HG03196 (cell line): Measurements from ENCODE around the gene RGS8.

Experiments used
- ATAC-seq: cut with Tn5 transposase; IDR thresholded peaks from one replicate; pipeline ENCODE4 v1.9.1; 2021; ENCODE audit not compliant: unreplicated experiment

Gene RGS8, protein sequence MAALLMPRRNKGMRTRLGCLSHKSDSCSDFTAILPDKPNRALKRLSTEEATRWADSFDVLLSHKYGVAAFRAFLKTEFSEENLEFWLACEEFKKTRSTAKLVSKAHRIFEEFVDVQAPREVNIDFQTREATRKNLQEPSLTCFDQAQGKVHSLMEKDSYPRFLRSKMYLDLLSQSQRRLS

DNA sequence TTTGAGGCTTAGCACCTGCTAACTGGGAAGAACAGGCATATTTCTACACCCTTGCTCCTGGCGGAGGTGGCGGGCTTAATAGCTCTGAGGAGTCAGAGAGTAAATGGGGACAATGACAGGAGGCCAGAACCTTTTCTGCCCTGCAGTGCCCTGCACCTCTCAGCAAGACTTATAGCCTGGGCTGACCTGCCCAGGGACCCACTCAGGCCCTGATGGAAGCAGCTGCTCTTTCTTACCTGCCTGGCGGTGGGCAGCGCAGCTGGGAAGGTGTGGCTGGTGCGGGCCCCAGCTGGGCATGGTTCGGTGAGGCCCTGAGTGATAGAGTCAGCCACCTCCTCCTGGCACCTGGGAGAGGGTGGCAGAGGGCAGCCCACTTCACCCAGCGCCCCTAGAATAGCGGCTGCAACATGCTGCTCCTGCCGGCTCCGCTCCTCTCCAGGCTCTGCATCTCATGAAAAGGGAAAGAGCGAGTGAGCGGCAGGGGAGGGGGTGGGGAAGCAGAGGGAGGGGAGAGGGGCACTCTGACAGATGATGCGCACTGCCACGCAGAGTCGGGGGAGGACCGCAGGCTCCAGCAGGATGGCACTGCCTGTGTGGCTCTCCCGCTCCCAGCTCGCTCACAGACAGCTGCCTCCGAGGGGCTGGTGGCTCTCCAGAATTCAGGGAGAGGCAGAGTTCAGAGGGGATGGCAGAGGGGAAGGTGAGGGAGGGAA lies at the start of gene RGS8:
RGS8 (minus strand) TSS at position 472 of the 713 bp plus-strand sequence. CDS start 14,938 bp downstream, outside the sequence.
- ATAC-seq, result no peak

DNA sequence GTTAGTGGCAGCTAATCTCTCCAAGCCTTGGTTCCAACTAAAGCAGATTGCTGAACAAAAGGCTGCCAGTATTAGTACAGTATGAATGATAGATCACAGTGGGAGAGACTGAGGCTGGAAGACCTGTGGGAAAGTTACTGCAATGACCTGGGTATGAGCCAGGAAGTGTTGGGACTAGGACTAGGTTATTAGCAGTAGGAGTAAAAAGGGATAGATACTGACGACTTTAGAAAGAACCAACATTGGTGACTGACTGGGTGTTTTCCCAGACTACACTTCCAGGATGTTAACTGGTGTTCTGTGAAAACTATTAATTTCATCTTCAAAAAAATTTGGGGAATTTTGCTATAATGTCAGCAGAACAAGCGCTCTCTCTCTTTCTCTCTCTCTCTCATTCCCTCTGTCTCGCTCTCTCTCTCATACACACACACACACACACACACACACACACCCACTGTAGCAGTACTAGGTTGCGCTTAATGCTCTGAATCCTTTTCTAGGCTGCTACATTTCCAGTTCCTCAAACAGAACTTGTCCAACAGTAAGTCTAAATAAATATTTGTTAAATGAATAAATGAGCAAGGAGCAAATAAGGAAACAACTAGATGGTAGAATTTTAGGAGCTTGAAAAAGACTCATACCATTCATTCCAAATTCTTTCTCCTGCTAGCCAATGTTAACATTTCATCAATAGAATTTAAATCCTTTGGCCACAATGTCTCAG lies 47.6 kb upstream of the RGS8 start:
- ATAC-seq, result no peak

DNA sequence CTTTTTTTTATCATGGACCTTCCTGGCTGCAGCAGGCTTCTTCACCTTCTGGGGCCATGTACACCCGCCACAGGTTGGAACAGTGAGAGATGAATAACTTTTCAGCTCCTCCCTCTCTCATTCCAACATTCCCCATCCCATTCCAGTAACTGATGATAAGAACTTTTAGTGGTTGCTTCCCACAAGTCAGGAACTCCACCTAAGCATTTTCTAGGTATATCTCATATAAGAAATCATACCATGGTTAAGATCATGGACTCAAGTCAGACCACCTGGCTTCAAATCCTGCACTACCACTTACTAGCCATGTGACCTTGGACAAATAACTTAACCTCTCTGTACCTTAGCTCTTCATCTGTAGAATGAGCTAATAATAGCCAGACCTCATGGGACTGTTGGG lies 42.5 kb upstream of the RGS8 start:
- no peak for ATAC-seq

DNA sequence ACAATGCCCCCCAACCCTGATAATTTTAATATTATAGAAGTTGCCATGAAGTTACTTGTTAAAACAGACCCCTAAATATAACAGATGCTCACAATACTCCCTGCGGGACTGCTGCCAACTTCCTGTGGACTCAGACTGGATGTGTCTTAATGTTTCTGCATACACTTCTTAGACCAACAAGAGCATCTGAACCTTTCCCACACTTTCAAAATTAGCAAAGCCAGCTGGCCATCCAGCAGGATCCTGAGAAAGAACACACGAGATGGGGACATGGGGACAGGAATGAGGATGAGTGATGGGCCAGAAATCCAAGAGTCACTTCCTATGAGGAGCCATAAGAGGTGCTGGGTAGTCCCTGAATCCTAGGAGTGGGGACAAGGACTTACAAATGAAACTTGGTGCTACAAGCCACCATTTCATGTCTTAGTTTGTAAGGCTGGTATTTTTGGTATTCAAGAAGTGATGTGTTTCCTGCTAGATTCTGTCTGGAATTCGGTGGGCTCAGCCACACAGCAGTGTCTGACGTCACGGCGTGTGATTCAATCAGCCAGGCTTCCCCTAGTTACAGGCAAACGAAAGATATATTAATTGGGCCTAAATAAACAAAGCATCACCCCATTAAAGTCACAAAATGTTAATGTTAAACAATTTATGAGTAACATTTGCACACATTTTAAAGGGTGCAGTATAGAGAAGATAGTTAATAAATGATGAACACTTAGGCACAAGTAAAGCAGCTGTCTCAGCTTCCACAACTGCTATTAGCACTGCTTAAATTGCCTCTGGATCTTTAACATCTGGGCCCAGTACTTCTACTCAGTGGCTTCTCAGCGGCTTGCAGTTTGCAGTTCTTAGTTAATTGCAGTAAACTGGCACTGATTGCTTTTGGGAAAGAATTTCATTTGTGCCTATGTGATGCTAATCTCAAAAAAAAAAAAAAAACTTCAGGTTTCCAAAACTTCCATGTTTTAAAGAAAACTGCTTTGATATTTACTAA lies 41.2 kb upstream of the RGS8 start:
- ATAC-seq, result no peak

DNA sequence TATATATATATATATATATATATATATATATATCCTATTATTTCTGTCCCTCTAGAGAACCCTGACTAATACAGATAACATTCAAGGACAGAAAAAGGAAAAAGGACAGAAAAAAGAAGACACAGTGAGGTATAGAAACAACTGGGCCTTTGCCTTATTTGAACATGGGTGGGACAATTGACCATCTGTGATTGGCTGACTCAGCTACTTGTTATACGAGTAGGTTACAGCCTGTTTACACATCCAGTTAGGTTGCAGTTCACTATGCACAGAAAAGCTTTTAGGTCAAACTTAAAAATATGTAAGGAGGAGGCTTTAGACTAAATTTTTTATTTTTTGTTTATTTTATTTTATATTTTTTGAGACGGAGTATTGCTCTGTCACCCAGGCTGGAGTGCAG lies 39.8 kb upstream of the RGS8 start:
- ATAC-seq, result no peak

DNA sequence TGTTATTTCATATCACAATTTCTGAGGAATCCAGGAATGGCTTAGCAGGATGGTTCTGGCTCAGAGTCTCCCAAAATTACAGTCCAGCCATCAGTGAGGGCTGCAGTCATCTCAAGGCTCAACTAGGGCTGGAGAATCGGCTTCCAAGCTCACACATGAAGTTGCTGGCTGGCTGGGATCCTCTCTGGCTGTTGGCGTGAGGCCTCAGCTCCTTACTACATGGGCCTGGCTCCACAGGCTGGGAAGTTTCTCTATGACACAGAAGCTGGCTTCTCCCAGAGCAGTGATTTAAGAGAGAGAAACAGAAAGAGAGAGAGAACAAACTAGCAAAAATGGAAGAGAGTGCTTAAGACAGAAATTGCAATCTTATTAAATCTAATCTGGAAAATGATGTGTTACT lies 38.8 kb upstream of the RGS8 start:
- no peak for ATAC-seq

DNA sequence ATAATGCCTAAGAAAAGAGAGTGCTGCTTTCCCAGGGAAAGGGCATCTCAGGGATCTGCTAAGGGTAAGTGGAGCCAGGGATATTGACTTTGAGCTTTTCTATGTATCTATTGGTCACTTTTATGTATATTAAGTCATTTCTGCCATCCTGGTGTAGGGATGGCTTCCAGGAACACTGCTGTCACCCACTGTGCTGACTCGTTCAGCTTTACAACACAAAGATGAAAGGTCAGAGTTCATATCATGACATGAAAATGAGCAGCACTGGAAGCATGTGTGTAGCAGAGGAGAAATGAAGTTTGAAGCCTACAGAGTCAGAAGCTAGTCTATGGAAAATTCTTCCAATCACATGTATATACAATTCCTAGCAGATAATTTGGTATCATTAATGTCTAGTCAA lies 37.1 kb upstream of the RGS8 start:
- ATAC-seq, result no peak

DNA sequence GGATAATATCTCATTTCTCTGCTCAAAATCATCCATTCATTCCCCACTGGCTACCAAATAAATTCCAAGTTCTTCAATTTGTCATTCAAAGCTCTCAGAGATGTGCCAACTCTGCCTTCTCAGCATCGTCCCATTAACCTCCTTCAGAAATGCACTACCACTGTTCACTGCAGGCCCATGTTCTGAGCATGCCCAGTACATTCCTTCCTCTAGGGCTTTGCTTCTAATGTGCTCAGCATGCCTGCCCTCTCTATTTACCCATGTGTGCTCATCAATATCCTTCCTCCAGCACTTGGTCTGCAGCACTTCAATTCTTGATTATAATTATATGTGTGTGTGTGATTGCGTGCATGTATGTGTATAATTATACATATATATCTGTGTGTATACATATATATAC lies 36.1 kb upstream of the RGS8 start:
- no peak for ATAC-seq

DNA sequence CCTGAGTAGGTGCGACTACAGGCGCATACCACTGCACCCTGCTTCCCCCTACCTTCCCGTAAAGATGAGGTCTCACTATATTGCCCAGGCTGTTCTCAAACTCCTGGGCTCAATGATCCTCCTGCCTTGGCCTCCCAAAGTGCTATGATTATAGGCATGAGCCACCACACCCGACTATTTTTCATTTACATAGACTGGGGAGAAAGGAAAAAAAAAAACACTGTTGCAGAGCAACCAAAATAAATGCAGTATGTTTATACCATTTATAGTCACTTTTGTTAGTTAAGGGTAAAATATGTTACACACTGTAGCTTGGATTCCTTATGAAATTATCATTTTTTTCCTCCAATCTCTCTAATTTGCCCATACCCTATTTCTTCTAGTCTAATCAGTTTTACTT lies 35.2 kb upstream of the RGS8 start:
- no peak for ATAC-seq

DNA sequence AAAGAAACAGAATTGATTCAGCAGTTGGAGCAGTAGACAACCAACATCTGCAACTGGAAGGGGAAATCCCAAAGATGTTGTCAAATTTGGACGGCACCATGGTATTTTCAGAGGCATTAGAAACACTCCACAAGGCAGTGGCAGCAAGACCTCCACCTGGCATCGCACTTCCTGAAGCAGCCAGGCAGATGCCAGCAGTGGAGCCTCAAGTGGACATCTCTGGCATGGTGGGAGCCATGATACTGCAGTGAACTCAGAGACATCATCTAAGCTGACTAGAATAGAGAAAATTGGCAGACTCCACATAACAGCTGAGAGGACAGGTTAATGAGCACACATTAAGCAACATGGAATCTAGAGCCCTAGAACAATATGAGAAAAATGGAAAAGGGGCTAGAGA lies 33.9 kb upstream of the RGS8 start:
- no peak for ATAC-seq

DNA sequence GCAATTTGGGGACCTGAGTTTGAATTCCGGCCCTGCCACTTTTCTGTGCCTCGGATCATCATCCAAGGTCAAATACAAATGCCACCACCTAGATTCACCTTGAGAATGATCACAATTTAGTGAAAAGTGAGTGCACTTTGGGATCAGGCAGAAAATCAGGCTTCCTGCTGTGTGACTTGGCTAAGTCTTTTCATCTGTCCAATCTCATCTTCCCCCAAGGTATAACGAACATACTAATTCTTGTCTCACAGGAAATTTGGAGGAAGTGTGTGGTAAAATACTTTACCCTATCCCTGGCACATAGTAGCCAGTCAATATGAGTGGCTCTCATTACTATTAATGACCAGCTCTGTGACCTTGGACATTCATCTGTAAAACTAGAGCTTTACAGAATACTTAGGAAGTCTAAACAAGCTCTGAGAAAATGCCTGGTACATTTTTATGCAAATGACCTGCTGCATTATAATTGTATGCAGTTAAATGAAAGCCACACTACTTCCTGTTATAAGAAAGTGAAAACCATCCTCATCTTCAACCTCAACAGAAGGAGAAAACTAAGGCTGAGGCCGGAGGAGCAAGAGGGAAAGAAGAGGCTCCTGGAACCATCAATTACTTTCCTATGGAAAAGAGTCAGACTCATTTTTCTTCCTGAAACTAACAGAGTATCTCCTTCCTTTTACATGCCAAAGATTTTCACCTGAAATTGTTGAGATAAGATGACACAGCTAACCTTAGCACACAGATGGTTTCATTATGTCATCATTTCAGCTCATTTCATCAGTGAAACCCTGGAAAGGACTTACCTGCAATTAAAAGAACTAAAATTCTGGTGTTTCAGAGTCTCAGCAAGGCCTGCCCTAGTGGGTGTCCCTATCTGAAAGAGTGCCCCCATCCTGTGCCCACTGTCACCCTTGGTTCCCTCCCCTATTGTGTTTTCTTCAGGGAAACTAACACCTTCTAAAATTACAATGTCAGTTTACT lies 32.6 kb upstream of the RGS8 start:
- peak; percentile 69 for ATAC-seq

DNA sequence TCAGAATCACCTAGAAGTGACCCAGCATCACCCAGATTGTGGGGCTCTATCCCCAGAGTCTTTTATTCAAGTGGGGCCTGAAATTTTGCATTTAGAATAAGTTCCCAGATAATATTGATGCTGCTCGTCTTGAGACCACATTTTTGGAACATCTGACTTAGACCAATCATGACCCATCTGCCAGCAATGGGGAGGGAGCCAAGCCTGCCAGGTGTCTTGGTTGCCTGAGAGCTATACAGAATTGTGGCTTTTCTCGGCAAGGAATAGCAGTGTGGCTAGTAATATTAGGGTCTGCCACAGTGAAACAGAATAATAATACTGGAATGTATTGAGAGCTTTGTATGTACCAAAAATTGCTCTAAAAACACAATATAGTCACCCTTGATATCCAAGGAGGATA lies 31.1 kb upstream of the RGS8 start:
- no peak for ATAC-seq

DNA sequence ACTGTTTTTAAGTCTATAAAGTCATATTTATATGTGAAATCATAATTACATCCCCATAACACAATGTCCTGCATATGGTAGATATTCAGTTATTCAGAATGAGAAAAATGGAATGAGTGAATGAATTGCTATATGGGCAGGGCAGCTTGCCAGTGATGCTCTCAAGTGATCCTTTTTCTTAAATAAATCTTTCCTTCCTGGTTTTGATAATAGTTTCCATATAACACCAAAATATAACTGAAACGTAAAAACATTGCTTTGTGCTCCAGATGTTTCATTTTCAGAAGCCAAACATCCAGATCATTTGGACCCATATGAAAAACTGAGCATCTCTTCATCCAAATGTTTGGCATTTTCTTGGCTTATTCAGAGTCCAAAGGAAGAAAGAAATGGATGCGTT lies 30.2 kb upstream of the RGS8 start:
- no peak for ATAC-seq

DNA sequence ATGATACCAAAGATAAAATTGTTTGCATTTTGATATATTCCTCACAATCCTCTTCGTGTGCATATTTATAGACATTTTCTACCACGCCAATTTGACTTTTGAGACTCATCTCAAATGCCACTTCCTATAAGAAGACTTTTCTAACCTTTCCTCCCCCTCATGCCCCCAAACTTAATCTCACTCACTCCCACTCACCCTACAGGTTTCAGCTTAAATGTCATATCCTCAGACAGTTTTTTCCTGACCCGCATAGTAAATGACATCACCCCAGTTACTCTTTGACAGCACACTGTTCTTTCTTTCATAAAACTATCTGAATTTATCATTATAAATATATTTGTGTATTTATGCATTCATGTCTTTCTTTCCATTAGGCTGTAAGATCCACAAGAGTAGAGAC lies 29.6 kb upstream of the RGS8 start:
- ATAC-seq, result no peak

DNA sequence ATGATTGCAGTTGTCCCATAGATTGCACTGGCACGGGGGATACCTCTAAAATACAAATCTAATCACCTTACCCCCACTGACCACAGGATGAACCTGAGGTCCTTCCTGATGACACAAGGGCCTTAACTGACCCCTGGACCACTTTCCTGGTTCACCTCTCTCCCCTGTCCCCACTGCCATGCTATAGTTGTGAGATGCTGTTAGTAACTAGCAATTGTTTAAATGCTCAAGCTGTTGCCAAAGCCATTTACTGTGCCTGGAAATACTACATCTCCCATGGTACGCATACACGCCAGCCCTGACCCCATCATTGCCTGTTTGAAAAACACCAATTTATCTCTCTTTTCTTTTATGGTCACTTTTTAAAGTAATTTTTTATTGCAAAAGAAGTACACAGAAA lies 29.1 kb upstream of the RGS8 start:
- no peak for ATAC-seq

DNA sequence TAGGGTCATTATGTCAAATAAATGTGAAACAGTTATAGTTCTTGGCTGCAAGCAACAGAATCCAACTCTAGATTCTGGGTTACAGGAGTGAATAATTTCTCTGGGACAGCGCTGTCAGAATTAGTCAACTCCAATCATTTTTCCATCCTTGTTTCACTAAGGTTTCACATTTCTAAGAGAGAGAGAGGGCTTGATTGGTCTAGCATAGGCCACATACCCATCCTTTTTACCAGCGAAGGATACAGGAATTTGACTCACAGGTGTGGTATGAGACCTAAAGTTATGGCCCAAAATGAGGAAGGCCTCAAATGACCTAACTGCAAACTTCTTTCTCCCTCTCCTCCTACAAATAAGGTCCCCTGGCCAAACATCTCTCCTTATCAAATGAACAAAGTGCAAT lies 25.5 kb upstream of the RGS8 start:
- ATAC-seq, result no peak

DNA sequence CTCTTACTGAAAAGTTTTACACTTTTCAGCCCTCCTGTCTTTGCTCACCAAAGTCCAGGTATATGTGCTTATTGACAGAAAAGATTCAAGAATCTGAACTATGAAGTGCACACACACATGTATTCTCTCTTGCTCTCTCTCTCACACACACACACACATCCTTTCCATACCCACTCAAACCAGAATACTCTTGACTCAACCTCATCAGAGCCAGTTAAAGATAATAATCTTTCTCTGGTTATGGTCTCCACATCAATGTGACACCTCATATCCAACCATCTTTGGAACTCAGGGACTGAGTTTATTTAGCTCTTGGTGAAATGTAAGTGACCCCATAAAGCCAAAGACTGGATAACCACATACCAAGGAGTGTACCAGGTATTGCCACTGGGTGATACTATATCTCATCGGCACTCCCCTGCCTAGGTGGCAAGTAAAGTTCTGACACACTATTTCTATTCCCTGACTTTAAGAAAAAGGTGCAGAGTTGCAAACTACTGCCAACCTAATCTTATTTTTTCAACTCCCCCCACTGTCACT lies 24.9 kb upstream of the RGS8 start:
- no peak for ATAC-seq

DNA sequence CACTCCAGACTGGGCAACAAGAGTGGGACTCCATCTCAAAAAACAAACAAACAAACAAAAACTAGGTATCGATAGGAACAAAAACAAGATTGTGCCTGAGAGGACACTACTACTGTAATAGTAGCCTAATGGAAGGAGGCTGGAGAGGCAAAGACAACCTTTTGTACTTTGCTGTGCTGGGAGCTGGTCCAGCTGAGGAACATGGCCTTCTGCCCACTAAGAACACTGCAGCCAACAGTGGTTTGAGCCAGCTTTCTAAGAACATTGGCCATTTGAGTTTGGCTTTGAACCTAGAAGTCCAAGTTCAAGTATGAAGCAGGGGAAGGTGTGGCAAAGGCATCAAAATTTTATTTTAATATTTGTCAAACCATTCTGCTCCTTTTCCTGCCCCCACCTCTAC lies 22.7 kb upstream of the RGS8 start:
- ATAC-seq, result no peak

DNA sequence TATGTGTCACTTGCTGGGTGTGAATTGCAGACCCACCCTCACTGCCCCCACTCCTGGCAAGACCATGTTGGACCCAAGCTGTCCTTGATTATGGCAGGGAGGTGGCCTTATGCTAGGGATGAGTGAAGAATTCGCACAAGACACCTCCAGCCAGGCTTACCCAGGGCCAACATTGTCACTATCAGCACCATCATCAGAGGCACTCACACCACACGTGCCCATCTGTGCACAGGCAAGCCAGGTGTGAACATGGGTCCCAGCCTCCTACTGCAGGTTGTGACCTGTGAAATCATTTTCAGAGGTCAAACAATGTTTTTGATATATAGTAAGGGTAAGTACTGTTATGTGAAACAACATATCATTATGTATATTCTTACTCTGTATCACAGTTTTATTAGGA lies 20.3 kb upstream of the RGS8 start:
- no peak for ATAC-seq

DNA sequence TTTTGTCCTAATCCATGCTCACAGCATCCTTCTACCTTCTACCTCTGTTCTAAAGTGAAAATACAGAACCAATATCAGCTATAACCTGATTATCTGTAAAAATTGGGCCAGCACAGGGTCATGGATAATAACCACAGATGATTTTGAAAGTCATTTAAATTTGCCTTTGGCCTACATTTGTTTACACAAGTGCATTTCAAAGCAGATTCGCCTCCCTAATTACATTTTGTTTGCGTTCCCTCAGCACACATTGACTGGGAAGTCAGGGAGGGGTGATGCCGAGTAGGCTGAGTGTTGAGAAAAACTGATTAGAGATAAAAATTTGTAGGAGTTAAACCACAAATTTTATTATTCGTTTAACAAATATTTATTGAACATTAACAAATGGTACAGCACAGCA lies 19.2 kb upstream of the RGS8 start:
- ATAC-seq, result no peak
